Motor neuron (in vitro differentiated cells): ENCODE results near the gene TXNL4A. TPM values are rescaled to one million over a fixed set of nuclear protein-coding genes. Genes with fewer than 3 reads are reported as not detected.

Source experiments
- total RNA-seq, 8 experiments: library from RNA; unstranded; fragments of 300-600 nt; gene quantifications; 2 replicates each; pipeline versions ENCODE4 v1.2.3 to v1.2.4, GENCODE V29; 2022

TXNL4A gene
- total RNA-seq, 8 experiments from 2014 or later = 96.6 to 174 (median 126) TPM

Other genes starting within 250 kb of the TXNL4A start
- gene KCNG2, start 190.6 kb downstream of the TXNL4A start, total RNA-seq = under 1 TPM in 6 of 8 experiments, not detected in 2; 0.16 to 0.76 (median 0.19) TPM
- gene SLC66A2, start 36.9 kb downstream of the TXNL4A start, total RNA-seq = 10 to 100 TPM; 15.6 to 25.7 (median 18.9) TPM
- 10 to 100 TPM in 3 of 8 experiments, 1 to 10 TPM in 5; 4.3 to 29.7 (median 8.1) TPM for gene HSBP1L1, start 23.9 kb downstream of the TXNL4A start, total RNA-seq
- 10 to 100 TPM; 17.6 to 41.3 (median 24.2) TPM for gene RBFA, start 45.9 kb upstream of the TXNL4A start, total RNA-seq
- 10 to 100 TPM; 12.9 to 34.2 (median 23.5) TPM for gene ADNP2, start 120.7 kb upstream of the TXNL4A start, total RNA-seq